PC-3 (cell line): Measurements from ENCODE around the gene CDCP1.

Experiments
- EZH2phosphoT487 ChIP-seq: fragments of 300-600 bp; sonication (generic); IDR thresholded peaks from 2 replicates; pipeline ENCODE4 v1.6.1; 2018; ENCODE audit warnings: mild to moderate bottlenecking, antibody characterized with exemption, low read length, borderline replicate concordance
- TF ChIP-seq, protein P1 (sequence below): fragments of 300-600 bp; sonication (generic); conservative IDR thresholded peaks from 2 replicates; pipeline ENCODE4 v1.5.1; 2017; ENCODE audit warnings: antibody characterized with exemption, low read depth, mild to moderate bottlenecking, low read length

DNA sequence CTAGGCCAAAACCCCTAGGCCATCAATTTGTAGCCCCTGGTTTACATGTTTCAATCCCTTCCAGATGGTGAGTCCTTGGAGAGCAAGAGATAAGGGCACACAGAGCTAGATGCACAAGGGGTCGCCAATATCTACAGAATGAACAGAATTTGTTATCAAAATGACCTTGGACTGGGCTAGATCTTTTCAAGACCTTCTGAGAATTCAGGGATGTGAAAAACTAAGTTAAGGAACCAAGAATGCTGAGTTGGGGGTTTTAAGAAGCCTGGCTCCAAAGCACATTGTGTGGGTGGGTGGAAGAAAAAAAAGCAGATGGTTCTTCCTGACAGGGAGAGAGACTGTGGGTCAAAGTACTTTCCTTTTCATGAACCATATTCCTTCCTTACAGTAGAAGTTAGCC is 10.2 kb downstream of the CDCP1 start:
- TF ChIP-seq, protein P1, sequence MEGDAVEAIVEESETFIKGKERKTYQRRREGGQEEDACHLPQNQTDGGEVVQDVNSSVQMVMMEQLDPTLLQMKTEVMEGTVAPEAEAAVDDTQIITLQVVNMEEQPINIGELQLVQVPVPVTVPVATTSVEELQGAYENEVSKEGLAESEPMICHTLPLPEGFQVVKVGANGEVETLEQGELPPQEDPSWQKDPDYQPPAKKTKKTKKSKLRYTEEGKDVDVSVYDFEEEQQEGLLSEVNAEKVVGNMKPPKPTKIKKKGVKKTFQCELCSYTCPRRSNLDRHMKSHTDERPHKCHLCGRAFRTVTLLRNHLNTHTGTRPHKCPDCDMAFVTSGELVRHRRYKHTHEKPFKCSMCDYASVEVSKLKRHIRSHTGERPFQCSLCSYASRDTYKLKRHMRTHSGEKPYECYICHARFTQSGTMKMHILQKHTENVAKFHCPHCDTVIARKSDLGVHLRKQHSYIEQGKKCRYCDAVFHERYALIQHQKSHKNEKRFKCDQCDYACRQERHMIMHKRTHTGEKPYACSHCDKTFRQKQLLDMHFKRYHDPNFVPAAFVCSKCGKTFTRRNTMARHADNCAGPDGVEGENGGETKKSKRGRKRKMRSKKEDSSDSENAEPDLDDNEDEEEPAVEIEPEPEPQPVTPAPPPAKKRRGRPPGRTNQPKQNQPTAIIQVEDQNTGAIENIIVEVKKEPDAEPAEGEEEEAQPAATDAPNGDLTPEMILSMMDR = no peak
- TF ChIP-seq EZH2phosphoT487 = no peak
